GM21360 (cell line): ENCODE results near the gene CERS1.

Source experiments
- ATAC-seq: cut with Tn5 transposase; IDR thresholded peaks from one replicate; pipeline ENCODE4 v1.9.1; 2021; ENCODE audit warnings: mild to moderate bottlenecking, moderate library complexity; ENCODE audit not compliant: unreplicated experiment

The CERS1 gene

DNA sequence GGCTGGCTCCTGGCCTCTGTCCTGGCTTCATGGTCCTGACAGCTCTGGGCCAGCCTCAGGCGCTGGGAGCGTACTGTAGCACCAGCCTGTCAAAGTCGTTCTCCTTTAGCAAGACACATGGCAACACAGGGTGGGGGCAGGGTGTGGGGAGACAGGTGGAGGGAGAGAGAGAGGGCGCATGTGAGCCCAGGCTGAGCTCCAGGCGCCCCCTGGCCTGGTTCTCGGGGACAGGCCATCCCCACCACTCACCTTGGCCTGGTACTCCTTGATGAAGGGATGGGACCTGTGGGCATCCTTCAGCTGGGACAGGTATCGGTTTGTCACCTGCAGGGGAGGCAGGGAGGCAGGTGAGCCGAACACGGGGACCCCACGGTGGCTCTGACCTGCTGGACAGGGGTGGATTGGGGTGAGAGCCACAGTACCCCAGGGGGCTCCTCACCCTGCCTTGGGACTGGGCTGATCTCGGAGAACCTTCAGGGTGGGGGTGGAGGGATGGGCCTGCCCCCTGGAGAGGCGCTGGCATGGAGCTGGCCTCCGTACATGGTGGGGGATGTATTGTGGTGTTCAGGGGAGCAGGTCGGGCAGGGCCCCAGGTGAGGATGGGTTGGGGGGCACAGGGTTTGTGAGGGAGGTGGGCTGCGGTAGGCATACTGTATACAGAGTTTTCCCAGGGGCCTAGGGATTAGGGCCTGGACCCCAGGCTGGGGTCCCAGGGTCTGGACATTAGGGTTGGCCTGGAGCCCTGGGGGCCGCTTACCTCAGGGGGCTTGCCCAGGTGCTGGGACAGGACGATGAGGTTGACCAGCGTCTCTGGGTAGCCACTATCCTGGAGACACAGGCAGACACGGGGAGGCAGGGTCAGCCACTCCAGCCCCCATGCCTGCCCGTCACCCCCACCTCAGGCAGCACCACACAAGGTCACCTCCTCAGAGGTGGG, 3.9 kb upstream of the CERS1 start:
- no peak for ATAC-seq

DNA sequence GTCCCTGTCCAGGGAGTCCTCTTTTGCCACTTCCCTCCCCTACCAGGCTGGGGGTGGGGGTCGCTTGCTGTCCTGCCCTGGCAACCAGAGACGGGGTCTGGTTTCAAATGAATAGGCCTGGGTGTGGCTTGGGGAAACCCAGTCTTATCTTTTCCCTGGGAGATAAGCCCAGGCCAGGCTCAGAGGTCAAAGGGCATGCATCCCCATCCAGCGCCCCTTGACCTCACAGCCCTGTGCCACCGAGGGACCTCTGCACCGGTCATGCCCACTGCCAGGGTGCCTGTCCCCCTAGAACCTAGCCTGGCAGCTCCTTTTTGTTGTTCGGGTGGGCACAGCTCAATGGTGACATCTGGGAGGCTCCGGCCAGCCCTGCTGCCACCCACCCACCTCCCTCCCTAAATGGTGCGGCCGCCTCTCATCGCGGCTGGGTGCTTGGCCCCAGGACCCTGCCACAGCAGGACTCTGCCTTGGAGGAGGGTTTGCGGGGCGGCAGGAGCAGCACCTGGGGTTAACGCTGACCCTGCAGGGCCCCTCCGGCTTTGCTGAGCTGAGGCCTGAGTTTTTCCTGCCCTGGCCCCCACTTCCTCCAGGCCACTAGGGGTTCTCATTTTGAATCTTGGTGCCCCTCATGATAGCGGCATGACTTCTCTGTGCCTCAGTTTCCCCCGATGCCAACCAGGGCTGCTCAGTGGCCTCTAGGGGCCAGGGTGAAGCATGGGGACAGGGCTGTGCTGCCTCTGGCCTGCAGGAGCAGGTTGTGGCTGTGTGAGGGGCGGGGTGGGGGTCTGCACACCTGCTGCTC, 2.9 kb upstream of the CERS1 start:
- no peak for ATAC-seq

DNA sequence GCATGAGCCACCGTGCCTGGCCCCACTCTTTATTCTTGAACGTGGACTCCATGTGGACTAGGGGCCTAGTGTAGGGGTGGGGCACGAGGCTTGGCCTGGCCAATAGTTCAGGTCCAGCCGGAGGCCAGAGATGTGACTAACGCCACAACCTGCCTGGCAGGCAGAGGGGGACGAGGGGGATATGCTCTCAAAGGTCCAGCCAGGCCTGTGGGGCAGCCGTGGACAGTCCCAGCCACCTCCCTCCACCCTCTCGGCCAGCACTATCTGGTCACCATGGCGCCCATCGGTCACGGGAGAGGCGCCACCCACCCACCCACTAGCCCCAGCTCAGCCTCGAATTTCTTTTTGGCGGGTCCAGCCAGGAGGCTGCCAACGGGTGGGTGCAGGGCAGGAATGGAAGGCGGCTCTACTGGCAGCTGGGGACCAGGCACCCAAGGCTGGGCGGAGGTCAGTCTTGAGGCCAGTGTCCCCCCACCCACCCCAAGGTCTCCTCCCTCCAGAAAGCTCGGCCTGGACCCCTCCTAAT, 2.2 kb upstream of the CERS1 start:
- no peak for ATAC-seq

DNA sequence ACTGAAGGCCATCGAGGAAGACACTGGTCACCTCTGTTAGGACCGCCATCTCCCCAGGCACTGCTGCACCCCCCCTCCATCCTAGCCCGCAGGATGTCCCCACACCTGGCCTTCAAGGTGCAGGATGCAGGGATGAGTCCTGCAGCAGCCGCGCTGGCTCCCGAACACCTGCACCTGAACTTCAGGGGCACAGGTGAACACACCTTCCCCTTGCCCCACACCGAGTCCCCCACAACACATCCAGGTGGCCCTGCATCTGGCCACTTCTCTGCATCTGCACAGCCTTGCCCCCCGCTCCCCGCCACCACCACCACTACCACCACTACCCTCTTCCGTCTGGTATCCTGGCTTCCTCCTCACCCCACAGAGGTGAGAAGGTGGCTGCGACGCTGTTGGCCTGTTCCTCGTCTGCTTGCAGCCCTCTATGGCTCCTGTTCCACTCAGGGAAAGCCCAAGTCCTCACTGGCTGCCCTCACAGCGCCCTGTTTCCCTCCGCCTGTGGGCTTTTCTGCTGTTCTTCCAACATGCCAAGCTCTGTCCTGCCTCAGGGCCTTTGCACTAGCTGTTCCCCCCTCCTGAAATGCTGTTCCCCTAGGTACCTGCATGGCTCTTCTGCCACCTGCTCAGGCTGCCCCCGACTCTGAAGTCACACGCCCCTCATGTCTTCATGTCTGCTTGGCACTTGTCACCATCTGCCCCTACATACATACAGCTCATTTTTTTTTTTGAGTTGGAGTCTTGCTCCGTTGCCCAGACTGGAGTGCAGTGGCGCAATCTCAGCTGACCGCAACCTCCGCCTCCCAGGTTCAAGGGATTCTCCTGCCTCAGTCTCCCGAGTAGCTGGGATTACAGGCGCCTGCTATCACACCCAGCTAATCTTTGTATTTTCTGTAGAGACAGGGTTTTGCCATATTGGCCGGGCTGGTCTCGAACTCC, 1.4 kb upstream of the CERS1 start:
- no peak for ATAC-seq

DNA sequence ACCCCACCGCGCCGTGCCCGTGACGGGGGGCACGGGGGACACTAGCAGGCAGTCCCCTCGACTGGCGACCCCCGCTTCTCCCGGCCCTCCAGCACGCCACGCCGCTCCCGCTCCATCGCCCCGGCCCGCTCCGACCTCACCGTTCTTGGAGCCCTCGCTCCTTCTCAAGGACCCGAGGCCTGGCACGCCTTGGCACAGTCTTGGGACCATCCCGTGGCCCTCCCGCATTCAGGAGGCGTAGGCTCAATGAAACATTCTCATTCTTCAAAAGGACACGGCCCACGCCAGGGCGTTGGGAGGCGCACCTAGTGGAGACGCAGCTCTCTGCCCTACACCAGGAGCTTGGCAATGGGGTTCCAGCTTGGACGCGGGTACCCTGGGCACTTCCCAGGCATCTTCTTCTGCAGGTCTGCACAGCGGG, 473 bp upstream of the CERS1 start:
- no peak for ATAC-seq

DNA sequence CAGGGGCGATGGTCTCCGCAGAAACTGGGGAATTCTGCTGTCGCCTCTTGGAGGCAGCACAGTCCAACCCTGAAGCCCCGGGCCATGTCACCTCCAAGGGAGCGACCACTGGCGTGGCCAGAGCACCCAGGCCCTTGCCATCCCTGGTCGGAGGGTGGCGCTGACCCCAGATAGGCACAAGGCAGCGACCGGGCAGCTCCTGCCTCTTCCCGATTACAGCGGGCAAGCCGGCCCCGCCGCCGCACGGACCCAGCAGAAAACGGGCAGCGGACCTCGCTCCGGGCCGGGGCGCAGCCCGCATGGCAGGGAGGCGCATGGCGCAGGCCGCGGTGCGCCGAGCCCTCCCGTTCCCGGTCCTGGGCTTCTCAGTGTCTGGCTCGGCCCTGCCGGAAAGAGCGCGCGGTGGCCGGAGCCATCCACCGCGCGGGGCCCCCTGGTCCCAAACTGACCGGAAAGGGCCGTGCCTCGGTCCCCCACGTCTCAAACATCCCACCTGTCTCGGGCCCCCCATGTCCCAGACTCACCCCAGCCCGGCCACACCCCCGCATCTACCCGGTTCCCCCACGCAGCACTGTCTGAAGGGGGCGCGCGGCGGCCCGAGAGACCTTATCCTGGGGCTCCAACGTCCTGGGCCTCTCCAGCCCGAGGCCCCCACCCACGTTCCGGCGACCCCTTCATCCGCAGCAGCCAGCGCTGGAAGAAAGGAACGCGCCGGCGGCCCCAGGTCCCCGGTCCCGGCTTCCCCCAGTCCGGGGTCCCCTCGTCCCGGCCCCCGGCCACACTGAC, 727 bp downstream of the CERS1 start:
- no peak for ATAC-seq

DNA sequence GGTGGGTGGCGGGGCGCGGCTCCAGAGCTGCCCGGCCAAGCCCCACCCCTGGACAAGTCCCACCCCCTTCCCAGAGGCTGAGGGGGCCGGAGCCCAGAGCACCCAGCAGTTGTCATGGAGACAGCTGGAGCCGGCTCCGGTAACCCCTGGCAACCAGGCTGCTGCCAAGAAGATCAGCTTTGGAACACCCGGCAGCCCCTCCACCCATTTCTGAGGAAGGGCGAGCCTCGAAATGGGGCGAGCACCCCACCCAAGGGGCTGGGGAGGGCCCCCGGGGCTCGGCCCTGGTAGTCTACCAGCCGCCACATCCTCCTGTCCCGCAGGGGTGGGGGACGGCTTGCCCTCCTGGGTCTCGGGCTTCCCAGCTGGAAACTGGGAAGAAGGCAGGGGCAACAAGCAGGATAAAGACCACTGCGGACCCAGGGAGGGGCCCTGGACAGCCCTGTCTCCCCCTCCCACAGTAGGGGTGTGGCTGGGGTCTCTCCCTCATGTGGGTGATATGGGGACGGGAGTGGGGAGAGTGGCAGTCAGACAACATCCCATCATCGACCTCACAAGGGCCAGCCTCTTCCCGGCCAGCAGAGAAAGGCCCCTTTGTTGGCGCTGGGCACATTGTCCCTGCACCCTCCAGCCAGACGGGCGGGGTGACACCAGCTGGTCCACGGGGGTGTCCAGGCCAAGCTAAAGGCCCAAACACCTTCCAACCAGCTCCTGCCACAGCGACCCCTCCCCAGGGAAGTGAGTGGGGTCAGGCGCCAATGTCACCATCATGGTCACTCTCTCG, 1.5 kb downstream of the CERS1 start:
- no peak for ATAC-seq

DNA sequence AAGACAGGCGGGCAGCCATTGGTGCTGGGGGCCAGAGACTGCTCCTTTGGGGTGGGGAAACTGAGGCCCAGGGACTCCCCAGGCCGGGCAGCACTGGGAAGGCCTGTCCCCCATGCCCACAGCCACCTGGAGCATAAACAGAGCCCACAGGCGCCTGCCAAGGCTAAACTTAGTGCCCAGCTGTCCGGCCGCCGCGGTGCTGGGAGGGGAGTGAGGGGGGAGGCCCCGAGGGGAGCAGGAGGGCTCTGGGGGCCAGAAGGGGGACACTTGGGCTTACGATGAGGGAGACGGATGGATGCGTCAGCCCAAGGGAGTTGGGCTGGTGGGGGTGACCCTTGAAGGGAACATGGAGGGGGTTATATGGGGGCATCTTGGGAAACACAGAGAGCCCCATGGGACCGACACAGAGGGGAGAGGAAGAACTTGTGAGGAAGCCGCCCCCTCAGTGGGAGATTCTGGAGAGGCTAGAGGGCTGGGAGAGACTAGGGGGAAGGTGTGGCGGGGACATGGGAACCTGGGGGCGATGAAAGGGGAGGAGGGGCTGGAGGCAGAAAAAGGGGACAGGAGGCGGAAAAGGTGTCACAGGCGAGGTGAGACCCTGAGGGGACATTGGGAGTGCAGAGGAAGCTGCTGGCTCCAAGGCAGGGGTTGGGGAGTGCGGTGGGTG, 2.2 kb downstream of the CERS1 start:
- no peak for ATAC-seq

DNA sequence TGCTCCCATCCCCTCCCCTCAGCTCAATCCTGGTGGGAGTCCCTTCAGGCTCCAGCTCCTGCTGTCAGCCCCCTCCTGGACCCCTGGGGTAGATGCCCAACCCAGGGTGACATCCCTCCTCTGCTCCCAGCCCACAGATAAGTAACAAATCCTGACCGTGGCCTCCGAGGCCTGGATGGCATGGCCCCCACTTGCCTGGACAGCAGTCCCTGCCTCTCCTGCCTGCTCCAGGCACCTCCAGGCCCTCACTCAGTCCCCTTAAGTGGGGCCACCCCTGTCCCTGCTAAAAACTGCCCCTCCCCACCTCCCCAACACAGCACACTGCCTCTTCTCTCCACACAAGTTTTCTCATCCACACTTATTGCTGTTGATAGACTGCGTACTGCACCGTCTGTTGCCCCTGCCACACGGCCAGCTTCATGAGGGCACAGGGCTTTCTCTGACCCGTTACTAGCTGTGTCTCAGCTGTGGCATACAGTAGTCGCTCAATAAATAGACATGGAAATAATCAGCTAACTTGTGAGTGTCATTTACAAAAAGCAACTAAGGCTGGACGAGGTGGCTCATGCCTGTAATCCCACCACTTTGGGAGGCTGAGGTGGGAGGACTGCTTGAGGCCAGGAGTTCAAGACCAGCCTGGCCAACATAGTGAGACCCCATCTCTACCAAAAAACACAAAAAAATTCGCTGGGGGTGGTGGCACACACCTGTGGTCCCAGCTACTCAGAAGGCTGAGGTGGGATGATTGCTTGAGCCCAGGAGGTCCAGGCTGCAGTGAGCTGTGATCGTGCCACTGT, 5.8 kb downstream of the CERS1 start:
- no peak for ATAC-seq

DNA sequence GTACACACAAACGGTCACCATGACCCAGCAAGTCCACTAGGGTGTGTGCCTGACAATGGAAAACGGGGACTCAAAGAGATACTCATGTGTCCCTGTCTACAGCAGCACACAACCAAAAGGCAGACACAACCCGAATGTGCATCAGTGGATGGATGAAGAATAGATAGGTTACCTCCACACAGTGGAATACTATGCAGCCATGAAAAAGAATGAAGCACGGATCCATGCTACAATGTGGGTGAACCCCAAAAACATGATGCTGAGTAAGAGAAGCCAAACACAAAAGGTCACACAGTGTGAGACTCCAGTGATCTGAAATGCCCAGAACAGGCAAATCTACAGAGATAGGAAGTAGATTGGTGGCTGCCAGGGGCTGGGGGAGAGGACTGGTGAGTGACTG, 9.0 kb downstream of the CERS1 start:
- no peak for ATAC-seq

DNA sequence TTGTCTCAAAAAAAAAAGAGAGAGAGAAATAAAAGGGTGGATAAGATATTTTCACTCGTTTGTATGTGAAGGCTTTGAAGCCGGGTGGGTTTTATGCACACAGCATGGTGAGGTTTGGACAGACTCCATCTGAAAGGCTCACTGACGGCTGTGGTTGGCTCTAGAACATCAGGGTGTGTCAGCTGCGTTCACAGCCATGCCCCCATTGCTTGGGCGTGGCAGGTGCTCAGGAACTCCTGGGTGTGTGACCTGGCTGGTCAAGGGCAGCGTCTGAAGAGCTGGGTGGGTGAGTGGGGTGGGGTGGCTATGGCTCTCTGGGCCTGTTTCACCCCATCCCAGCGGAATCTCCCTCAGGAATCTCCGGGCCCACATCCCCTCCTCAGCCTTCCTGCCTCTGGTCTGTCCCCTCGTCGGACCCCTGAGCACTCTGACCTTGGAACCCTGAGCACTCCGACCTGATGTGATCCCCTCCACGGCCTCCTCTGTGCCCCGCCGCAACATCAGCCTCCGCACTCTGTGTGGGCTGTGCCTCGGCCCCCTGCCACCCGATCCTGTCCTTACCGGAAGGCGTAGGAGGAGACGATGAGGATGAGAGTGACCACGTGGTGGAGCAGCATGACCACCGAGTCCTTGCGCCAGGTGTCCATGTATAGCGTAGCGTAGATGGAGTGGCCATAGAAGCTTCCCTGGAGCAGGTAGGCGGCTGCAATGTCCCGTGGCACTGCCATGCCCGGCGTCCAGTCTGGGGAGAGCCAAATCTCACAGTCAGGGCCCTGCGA, 12.2 kb downstream of the CERS1 start:
- ATAC-seq: no peak

DNA sequence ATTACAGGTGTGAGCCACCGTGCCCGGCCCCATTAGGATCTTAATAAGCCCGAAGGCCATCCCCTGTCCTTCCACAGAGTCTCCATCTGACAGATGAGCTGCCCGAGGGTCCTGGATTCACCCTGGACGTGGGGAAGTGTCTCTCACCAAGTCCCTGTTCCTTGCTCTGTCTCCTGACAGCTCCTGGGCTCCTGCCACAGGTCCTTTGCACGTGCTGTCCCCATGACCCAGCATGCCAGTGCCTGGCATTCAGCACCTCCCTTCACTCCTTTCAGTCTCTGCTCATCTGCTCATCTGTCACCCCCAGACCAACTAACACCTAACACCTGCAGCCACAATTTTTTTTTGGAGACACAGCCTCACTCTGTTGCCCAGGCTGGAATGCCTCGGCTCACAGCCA, 14.5 kb downstream of the CERS1 start:
- no peak for ATAC-seq

DNA sequence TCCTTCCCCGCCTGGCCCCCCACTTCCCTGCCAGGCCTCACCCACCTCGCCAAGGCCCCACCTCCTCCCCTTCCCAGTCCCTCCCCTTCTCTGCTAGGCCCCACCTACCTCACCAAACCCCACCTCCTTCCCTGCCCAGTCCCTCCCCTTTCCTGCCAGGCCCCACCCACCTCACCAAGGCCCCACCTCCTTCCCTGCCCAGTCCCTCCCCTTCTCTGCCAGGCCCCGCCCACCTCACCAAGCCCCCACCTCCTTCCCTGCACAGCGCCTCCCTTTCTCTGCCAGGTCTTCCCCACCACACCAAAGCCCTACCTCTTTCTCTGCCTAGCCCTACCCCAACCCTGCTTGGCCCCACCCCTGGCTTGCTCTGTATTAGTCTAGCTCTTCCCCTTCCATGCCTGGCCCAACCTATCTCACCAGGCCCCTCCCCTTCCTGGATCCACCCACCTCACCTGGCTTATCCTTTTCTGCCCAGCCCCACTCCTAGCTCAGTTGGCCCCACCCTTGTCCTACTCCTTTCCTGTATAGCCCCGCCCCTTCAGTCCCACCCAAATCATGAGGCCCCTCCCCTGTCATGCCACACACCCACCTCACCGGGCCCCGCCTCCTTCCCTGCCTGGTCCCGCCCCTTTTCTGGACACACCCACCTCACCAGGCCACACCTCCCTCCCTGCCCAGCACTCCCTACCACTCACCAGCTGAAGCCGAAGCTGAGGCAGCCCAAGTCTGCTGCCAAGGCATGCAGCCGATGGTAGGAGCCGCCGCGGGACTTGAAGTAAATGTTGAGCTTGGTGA, 16.2 kb downstream of the CERS1 start:
- ATAC-seq: no peak

DNA sequence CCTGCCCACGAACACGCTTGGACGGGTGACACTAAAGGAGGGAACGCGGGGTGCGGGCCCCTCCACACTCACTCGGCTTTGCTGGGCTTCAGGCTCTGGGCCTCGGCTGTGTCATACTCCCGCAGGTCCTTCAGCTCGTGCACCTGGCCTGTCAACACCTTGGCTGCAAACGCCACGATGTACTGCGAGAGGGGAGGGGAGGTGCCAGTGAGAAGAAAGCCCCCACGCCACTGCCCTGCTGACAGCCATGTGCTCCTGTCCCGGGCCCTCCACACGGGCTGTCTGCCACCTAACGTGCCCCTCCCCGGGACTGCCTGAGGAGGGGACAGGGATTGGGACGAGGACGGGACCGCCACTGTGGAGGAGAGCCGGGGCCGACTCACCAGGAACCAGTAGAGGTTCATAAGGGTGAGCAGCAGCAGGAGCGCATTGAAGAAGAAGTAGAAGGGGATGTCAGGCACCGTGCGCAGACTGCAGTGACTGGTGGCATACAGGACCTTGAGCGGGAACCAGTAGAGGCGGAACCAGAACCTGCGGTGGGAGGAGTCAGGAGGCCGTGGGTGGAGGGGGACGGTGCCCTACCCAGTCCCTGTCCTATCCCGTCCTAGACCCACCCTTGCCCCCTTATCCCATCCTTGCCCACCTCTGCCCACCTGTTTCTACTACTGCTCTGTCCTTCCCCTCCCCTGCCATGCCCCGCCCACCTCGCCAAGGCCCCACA, 16.9 kb downstream of the CERS1 start:
- ATAC-seq: no peak

DNA sequence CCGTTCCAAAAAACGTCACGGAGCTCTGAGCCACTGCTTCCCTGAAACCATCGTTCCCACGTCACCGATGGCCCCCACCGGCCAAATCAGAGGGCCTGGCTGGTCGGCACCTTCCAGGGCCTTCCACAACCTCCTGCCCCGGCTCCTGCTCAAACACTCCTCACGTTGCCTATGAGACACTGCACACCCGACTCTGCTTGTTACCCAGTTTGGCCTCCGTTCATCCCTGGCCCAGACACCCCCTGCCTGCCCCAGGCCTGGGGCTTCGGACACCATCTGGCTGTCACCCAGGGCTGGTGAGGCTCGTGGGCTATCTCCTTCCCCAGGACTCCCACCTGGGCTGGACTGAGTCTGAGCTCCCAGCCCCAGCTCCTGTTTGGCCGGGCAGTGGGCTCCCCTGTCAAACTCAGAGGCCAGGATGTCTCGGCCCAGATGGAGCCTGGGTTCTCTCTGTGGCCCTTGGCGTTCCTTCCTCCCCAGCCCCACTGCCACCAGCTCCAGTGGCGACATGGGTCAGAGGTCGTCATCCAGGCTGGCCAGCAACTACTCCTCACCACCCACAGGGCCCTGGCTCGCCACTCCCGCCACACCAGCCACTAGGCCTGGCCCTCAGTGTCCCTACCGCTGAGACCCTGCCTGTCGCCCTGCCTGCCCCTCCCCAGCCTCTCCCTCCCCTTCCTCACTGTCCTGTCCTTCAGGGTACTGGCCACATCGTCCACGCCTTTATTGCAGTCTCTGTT, 17.7 kb downstream of the CERS1 start:
- no peak for ATAC-seq
